ENCODE data around the gene CRHR2.

CRHR2 gene

DNA sequence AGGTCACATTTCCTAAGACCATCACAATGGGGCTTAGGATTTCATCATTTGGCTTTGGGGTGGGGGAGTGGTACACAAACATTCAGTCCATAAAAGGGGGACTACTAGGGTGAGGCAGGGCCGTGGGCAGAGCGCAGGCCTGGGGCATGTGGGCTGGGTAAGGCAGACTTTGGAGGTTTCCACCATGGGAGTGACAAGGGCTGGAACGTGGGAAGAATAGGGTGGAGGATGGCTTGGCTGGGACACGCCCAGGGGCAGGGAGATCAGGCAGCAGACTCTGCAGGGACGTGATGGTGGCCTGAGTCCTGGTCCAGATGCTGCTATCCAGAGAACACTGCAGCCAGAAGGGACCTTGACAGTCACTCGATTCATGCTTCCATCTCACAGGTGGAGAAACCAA is 24.7 kb upstream of the CRHR2 start:
- DNase-seq (ENCODE audit: low spot score) = no peak

DNA sequence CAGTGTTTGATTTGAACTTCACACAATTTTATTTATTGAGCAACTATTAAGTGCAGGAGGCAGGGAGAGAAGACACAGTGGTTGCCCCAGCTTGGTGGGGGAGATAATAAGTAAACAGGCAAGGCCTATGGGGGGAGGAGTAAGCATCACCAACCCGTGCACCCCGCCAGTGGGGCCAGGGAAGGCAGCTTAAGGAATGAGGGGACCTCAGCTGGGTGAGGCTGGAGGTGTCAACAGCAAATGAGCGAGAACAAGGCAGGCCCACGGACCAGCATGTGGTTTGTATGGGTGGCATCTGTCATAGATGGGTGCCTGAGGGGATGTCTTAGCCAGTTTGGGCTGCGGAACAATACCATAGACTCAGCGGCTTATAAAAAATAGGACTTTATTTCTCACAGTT is 24.1 kb upstream of the CRHR2 start:
- no peak for DNase-seq (ENCODE audit: low spot score)

DNA sequence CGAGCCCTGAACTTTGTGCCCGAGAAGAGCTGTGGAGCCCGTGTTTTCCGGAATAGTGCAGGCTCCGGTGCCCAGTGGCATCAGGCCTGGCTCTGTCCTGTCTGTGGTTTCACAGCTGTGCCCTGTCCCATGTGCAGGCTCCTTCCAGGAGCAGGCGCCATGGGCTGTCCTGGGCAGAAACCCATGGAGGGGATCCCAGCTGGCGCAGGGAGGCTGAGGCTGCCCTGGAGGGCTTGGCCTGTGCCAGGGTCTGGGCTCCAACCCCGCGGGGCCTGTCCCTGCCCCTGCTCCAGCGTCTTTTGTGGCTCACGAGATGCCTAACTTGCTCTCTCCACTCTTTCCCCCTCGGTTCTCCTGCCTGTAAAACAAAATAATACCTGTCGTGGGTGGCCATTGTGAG is 23.3 kb upstream of the CRHR2 start:
- DNase-seq (ENCODE audit: low spot score) = no peak

GRCh38 chr7:30705008-30705407 is 22.8 kb upstream of the CRHR2 start:
- no peak for DNase-seq (ENCODE audit: low spot score)

- no peak for DNase-seq (ENCODE audit: low spot score)
Observed at GRCh38 chr7:30703756-30704155, 21.5 kb upstream of the CRHR2 start.

- no peak for DNase-seq (ENCODE audit: low spot score)
Observed at GRCh38 chr7:30702200-30702599, 19.9 kb upstream of the CRHR2 start.

GRCh38 chr7:30700941-30701340 is 18.7 kb upstream of the CRHR2 start:
- DNase-seq (ENCODE audit: low spot score) = no peak

GRCh38 chr7:30699706-30700495 is 17.6 kb upstream of the CRHR2 start:
- no peak for DNase-seq (ENCODE audit: low spot score)

- no peak for DNase-seq (ENCODE audit: low spot score)
Observed at GRCh38 chr7:30698481-30698880, 16.2 kb upstream of the CRHR2 start.

GRCh38 chr7:30697719-30698460 is 15.6 kb upstream of the CRHR2 start:
- DNase-seq (ENCODE audit: low spot score) = no peak

GRCh38 chr7:30694774-30695721 is 12.8 kb upstream of the CRHR2 start:
- DNase-seq (ENCODE audit: low spot score) = no peak

GRCh38 chr7:30694218-30694745 is 12.0 kb upstream of the CRHR2 start:
- no peak for DNase-seq (ENCODE audit: low spot score)

- DNase-seq (ENCODE audit: low spot score) = no peak
Observed at GRCh38 chr7:30692882-30693281, 10.6 kb upstream of the CRHR2 start.

DNA sequence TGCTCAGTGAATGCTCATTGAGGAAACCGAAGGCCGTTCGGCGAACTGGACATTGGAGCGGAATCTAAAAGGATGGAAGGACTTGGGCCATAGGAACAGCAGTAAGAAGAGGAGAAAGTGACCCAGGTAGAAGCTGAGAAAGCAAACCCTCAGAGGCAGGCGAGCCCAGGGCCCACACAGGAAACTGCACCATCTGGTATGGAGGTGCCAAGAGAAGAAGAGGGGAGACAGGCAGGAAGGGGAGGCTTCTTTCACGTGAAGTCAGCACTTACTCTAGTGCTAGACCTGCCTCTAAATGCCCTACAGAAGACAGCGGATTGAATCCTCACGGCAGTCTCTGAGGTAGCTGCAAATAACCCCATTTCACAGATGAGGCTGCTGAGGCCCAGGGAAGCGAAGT is 10.2 kb upstream of the CRHR2 start:
- DNase-seq (ENCODE audit: low spot score) = no peak

GRCh38 chr7:30690011-30690410 is 7.8 kb upstream of the CRHR2 start:
- no peak for DNase-seq (ENCODE audit: low spot score)

GRCh38 chr7:30688718-30689221 is 6.5 kb upstream of the CRHR2 start:
- no peak for DNase-seq (ENCODE audit: low spot score)

DNA sequence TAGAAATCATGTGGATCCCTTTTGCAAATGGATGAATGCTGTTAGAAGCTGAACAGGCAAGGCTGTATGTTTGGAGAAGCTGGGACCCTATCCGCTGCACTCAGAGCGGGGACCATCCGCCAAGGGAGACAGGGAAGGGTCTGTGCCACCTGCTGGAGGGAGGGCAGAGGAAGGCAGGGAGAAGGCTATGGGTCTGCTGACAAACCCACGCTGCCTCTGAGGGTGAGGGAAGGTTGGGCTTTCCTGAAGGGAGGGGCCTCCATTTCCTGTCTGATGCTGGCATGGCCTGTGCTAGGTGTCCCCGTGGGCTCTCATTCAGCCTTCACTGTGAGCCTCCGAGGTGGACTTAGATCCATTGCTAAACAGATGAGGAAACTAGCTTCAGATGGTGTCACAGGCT is 5.3 kb upstream of the CRHR2 start:
- DNase-seq (ENCODE audit: low spot score) = no peak

DNA sequence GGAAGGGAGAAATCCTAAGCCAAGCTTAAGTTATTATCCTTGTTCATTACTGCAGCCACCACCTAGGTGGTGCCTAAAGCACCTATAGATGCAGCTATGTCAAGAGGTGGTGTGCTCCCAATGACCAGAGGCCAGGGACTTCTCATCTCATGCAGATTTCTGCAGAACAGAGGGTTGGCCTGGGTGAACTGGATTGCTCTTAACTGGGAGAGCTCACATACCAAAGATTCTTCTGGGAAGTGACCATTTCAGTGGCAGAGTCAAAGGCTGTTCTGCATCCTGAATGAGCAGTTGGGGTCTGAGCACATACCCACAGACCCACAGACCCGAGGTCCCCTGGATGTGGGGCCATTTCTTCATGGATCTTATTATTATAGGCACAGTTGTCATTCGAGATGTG is 2.1 kb upstream of the CRHR2 start:
- DNase-seq (ENCODE audit: low spot score) = no peak

DNA sequence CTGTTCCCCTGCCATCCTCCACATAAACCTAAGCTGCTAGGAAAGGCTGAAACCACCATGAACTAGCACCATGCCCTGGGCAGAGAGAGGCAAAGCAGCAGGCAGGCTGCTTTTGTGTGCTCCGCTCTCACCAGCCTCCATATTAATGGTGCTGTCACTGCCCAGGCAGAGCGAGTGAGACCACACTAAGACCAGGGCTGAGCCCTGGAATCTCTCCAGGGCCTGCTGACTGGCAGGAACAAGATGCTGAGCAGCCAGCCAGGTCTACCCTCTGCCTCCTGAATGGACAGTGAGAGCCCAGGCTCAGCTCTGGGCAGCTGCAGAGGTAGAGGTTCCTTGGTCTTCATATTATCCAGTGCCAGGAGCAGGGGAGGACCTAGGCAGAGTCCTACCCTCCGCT is 1.6 kb upstream of the CRHR2 start:
- peak; percentile 9 for DNase-seq (ENCODE audit: low spot score)

GRCh38 chr7:30683306-30683705 is 1.1 kb upstream of the CRHR2 start:
- no peak for DNase-seq (ENCODE audit: low spot score)

GRCh38 chr7:30681815-30682211 is 443 bp downstream of the CRHR2 start:
- no peak for DNase-seq (ENCODE audit: low spot score)

GRCh38 chr7:30681331-30681797 is 892 bp downstream of the CRHR2 start:
- no peak for DNase-seq (ENCODE audit: low spot score)

Measured in globus pallidus (tissue), 1 donor.